ENCODE results near the gene AP5Z1.

AP5Z1 gene

DNA sequence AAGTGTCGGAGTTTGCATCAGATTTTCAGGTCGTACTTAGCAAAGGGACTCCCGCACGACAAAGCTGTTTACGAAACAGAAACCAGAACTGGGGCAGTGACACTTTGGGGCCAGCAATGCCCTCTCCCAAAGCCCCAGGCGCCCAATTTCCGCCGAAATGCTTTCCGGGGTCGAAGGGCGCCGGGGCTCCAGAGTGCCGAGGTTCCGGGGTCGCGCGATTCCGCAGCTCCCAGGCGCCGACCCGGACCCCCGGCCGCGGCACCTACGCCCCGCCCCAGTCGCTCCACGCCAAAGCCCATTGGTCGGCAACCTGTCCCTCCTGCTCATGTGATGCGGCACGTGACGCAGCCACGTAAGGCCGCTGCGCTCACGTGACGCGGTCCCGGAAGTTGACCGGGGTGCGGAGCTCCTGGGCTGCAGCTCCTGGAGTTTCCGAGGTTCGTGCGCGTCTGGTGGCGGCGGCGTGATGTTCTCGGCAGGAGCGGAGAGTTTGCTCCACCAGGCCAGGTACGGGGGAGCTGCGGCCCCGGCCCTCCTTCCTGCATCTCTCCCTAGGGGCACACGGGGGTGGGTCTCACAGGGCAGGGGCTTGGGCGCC is at the start of gene AP5Z1:
AP5Z1 (plus strand) TSS at position 374 of the 598 bp plus-strand sequence; CDS start at position 467, 93 bp downstream.
- DNase-seq (ENCODE audit: low read depth in 2 of 2) = peak; percentile 87 to 93

DNA sequence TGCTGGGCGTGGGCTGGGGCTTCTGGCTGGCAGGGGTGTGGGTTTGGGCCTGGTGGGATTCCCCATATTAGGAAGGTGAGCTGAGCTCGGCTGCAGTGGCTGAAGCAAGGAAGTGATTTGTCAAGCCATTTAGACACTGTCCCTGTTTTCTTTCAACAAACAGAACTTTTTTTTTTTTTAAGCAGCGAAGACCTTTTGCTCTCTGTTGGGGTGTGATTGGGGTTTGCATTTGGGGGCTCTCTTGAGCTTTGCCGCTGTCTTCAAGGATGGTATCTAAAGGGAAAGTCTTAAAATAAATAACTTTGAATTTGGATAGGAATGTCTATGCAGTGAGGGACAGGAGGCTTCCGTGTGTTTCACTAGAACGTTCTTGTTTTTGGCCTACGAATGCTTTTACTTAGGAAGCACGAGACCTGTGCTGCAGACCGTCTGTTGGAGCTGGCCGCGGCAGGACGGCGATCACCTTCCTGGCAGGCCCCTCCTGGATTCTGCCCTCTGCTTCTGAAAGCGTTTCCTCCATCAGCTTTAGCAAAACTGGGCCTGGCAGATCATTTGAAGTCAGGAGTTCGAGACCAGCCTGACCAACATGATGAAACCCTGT is 49.5 kb upstream of the AP5Z1 start:
- DNase-seq (ENCODE audit: low read depth in 2 of 2) = no peak

DNA sequence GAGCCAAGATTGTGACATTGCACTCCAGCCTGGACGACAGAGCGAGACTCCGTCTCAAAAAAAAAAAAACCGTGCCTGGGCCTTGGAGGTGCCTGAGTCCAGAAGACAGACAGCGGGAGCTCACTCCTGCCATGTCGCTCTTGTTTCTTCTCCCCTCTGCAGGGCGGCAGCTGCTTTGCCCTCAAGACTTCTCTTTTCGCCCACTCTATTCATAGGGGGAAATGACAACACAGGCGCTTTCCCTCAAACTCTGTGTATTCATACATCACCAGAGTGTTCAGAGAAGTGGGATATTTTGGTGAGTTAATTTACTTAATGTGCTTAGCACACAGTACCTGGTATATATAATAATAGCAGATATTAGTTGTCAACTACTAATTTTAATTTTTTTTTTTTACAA is 48.9 kb upstream of the AP5Z1 start:
- DNase-seq (ENCODE audit: low read depth in 2 of 2) = no peak

- no peak for DNase-seq (ENCODE audit: low read depth in 2 of 2)
These were observed 47.3 kb upstream of the AP5Z1 start for GRCh38 chr7:4727914-4728705.

GRCh38 chr7:4729266-4729665 is 46.2 kb upstream of the AP5Z1 start:
- DNase-seq (ENCODE audit: low read depth in 2 of 2) = no peak

DNA sequence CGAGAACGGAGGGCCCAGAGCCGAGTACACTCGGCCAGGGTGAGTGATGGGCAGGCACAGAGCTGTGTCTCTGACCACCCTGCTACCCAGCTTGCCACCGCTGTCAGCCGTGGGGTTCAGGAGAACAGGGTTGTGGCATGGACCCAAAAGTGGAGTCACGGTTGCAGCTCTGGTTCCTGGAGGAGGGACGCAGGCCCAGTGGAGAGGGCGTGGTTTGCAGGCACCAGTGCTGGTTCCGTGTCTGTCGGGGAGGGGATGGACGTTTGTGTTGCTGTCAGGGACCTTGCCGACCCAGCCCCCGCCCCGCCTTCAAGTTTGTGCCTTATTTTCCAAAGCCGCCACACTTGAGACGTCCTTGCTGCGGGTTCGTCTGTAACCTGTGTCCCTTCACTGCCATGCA is 45.1 kb upstream of the AP5Z1 start:
- no peak for DNase-seq (ENCODE audit: low read depth in 2 of 2)

- no peak for DNase-seq (ENCODE audit: low read depth in 2 of 2)
These were observed 44.5 kb upstream of the AP5Z1 start for GRCh38 chr7:4730971-4731370.

DNA sequence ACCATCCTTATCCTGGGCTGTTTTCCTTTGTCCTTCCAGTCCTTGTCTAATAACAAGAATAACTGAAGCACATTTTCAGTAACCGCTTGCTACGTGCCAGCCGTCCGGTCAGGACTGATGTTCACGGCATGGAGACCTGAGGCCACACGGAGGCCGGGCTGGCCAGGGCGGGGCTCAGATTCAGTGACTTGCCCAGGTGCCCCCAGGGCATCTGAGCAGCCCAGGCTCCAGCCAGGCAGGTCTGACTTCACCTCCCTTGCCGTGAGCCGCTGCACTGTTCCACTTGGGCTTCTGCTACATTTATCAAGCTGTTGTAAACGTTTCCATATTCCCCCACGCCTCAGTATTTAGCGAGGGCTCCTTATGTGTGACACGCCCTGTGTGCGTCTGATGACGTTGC is 43.6 kb upstream of the AP5Z1 start:
- DNase-seq (ENCODE audit: low read depth in 2 of 2) = no peak

GRCh38 chr7:4733936-4734528 is 41.4 kb upstream of the AP5Z1 start:
- DNase-seq (ENCODE audit: low read depth in 2 of 2) = peak in 1 of 2 experiments; percentile 16

DNA sequence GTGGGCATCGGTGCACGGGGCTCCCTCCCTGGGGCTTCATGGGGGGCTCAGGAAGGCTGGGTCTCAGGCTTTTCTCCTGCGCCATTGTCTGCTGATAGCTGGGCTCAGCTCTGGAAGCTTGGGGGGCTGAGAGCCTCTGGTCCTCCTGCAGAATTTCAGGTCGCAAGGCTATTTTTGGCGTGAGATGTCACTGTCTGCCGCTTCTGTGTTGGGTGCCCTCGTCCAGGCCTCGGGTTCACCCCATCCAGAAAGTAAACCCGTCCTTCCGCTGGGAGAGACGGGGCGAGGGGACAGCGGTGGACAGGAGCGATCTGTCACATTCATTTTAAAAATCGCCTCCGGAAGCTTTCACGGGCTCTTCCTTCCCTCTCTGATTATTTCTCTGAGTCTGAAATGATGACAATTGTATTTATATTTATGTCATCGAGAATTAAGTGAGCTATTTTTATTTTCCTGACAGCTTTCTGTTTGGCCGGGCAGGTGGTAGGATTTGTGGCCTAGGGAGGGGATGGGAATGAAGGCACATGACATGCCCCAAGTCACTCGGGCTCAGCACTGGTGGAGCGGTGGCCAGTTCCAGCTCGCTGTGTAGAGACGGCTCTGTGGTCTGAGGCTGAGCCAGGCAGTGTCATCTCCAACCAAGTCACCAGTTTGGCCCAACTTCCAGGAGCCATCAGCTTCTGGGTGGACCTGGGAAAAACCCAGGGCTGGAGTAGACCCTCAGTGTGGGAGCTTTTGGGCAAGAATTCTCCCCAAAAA is 40.7 kb upstream of the AP5Z1 start:
- no peak for DNase-seq (ENCODE audit: low read depth in 2 of 2)

GRCh38 chr7:4737300-4737699 is 38.1 kb upstream of the AP5Z1 start:
- no peak for DNase-seq (ENCODE audit: low read depth in 2 of 2)

- DNase-seq (ENCODE audit: low read depth in 2 of 2) = no peak
These were observed 36.5 kb upstream of the AP5Z1 start for GRCh38 chr7:4738711-4739527.

GRCh38 chr7:4739528-4739992 is 35.9 kb upstream of the AP5Z1 start:
- peak in 1 of 2 experiments; percentile 24 for DNase-seq (ENCODE audit: low read depth in 2 of 2)

DNA sequence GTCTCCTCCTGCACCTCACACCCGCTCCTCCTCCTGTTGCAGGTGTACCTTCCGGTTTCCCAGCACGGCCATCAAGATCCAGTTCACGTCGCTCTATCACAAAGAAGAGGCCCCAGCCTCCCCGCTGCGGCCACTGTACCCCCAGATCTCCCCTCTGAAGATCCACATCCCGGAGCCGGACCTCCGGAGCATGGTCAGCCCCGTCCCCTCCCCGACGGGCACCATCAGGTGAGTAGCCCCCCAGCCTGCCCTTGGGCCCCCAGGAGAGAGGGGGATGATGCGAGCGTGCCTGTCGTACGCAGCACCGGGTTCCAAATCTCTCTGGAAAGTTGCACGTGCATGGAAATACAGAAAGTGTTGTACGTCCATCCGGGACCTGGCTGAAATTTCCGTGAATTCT is 34.6 kb upstream of the AP5Z1 start:
- no peak for DNase-seq (ENCODE audit: low read depth in 2 of 2)

DNA sequence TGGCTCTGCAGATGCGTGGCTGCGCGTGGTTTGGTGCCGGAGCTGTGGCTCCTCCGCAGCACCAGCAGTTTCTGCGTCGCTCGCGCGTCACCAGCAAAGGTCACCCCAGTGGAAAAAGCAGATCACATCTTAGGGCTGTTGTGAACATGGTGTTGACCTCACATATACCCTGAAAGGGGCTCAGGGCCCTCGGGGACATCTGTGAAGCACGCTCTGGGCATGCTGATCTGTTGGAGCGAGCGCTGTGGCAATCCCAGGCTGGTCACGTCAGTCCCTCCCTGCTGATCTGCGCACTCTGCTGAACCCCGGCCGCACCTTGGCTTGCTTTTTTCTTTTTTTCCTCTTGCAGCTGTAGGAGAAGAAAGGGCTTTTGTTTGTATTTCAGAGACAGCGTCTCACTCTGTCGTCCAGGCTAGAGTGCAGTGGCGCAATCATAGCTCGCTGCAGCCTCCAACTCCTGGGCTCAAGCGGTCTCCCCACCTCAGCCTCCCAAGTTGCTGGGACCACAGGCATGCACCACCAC is 33.3 kb upstream of the AP5Z1 start:
- no peak for DNase-seq (ENCODE audit: low read depth in 2 of 2)

GRCh38 chr7:4742852-4743251 is 32.6 kb upstream of the AP5Z1 start:
- DNase-seq (ENCODE audit: low read depth in 2 of 2) = no peak

- peak in 1 of 2 experiments; percentile 58 for DNase-seq (ENCODE audit: low read depth in 2 of 2)
These were observed 30.8 kb upstream of the AP5Z1 start for GRCh38 chr7:4744391-4745264.

- no peak for DNase-seq (ENCODE audit: low read depth in 2 of 2)
These were observed 30.0 kb upstream of the AP5Z1 start for GRCh38 chr7:4745265-4745919.

All from stimulated activated CD4-positive, alpha-beta T cell treated with anti-CD3 and anti-CD28 coated beads, Interleukin-12 subunit alpha, Interleukin-12 subunit beta, amount 100 ng/mL, for 24 hours (primary cell).